Measurements from ENCODE around the gene C3orf20.
A peak's percentile ranks its signal among the peaks of the same experiment; 100 is the strongest.

The C3orf20 gene

GRCh38 chr3:14647976-14648955, 26.7 kb upstream of the C3orf20 start:
- no peak overlapping the region for H3K4me3 ChIP-seq (ENCODE audit: low read depth, low read length)
- no peak for TF ChIP-seq CTCF (conservative IDR thresholded peaks at IDR 0.05; ENCODE audit: low read depth, low read length)
- no peak for DNase-seq (ENCODE audit: low read depth)

- no peak overlapping the region for H3K4me3 ChIP-seq (ENCODE audit: low read depth, low read length)
- TF ChIP-seq CTCF (conservative IDR thresholded peaks at IDR 0.05; ENCODE audit: low read depth, low read length) = no peak
- DNase-seq (ENCODE audit: low read depth) = no peak
These were observed 25.5 kb upstream of the C3orf20 start for GRCh38 chr3:14649466-14649865.

GRCh38 chr3:14650193-14650592, 24.7 kb upstream of the C3orf20 start:
- TF ChIP-seq CTCF (conservative IDR thresholded peaks at IDR 0.05; ENCODE audit: low read depth, low read length) = no peak
- no peak overlapping the region for H3K4me3 ChIP-seq (ENCODE audit: low read depth, low read length)
- DNase-seq (ENCODE audit: low read depth) = no peak

GRCh38 chr3:14651440-14652251, 23.3 kb upstream of the C3orf20 start, which contains the start of gene CCDC174:
TSS of gene CCDC174 (plus strand) at chr3:14651762. CDS start at chr3:14651837, 75 bp downstream.
- DNase-seq (ENCODE audit: low read depth) = peak; percentile 98
- H3K4me3 ChIP-seq (ENCODE audit: low read depth, low read length) = peak within 1 kb of the TSS; percentile 98
- TF ChIP-seq CTCF (conservative IDR thresholded peaks at IDR 0.05; ENCODE audit: low read depth, low read length) = no peak

- DNase-seq (ENCODE audit: low read depth) = peak; percentile 37
- peak overlapping the region; percentile 98 for H3K4me3 ChIP-seq (ENCODE audit: low read depth, low read length)
These were observed 22.5 kb upstream of the C3orf20 start for GRCh38 chr3:14652360-14652907.

GRCh38 chr3:14657579-14657978, 17.4 kb upstream of the C3orf20 start:
- TF ChIP-seq CTCF (conservative IDR thresholded peaks at IDR 0.05; ENCODE audit: low read depth, low read length) = no peak
- no peak for DNase-seq (ENCODE audit: low read depth)
- no peak overlapping the region for H3K4me3 ChIP-seq (ENCODE audit: low read depth, low read length)

GRCh38 chr3:14658978-14659377, 16.0 kb upstream of the C3orf20 start:
- no peak overlapping the region for H3K4me3 ChIP-seq (ENCODE audit: low read depth, low read length)
- TF ChIP-seq CTCF (conservative IDR thresholded peaks at IDR 0.05; ENCODE audit: low read depth, low read length) = no peak
- no peak for DNase-seq (ENCODE audit: low read depth)

Measured in choroid plexus epithelial cell (primary cell).